Keratinocyte (primary cell): Measurements from ENCODE around the gene XK. TPM values are rescaled to one million over a fixed set of nuclear protein-coding genes. Genes with fewer than 3 reads are reported as not detected.

Experiments
- DNase-seq: peaks from one replicate; pipeline ENCODE4 v3.0.0-alpha.2; 2011; ENCODE audit warnings: low read depth, missing footprints, low spot score
- FAIRE-seq: peaks from 2 replicates; lab custom pipeline; 2011; peaks lifted over from hg19 to GRCh38; lab: Jason Lieb, UNC
- H2AFZ ChIP-seq: 2 replicates; pipeline ENCODE4 v1.6.0; 2012; ENCODE audit warnings: low read length, control low read depth, inconsistent platforms; ENCODE audit not compliant: control insufficient read depth
- H3K27ac ChIP-seq: 2 replicates; pipeline ENCODE4 v1.5.1; 2011; ENCODE audit warnings: low read length; ENCODE audit not compliant: control insufficient read depth, insufficient read depth
- H3K27me3 ChIP-seq: 3 replicates; pipeline ENCODE4 v1.6.0; 2011; ENCODE audit warnings: low read length; ENCODE audit not compliant: control insufficient read depth, insufficient read depth; ENCODE audit errors: extremely low read depth
- H3K36me3 ChIP-seq, 2 experiments: 2 replicates in 1 of 2; 3 replicates in 1 of 2; pipeline ENCODE4 v1.5.1; 2011; ENCODE audit warnings: low read length in 2 of 2, mild to moderate bottlenecking in 1 of 2; ENCODE audit not compliant: control insufficient read depth in 2 of 2, insufficient read depth in 2 of 2; ENCODE audit errors: extremely low read depth in 1 of 2
- H3K4me1 ChIP-seq: 3 replicates; pipeline ENCODE4 v1.5.1; 2011; ENCODE audit warnings: low read length; ENCODE audit not compliant: control insufficient read depth, insufficient read depth; ENCODE audit errors: extremely low read depth
- H3K4me2 ChIP-seq: 3 replicates; pipeline ENCODE4 v1.6.0; 2011; ENCODE audit warnings: low read depth, low read length; ENCODE audit not compliant: control insufficient read depth, insufficient read depth; ENCODE audit errors: extremely low read depth
- H3K4me3 ChIP-seq, 3 experiments: fragments of 200-600 bp in 1 of 3; sonication (generic) in 1 of 3; 2 replicates in 2 of 3; 3 replicates in 1 of 3; pipeline ENCODE4 v1.5.1; 2011 to 2016; ENCODE audit warnings: low read length in 3 of 3, mild to moderate bottlenecking in 3 of 3, control low read depth in 2 of 3, inconsistent platforms in 1 of 3, low read depth in 1 of 3, mixed read lengths in 1 of 3, mixed run types in 1 of 3, moderate library complexity in 1 of 3; ENCODE audit not compliant: control insufficient read depth in 2 of 3, insufficient read depth in 2 of 3; ENCODE audit errors: extremely low read depth in 1 of 3
- H3K79me2 ChIP-seq: 2 replicates; pipeline ENCODE4 v1.6.0; 2012; ENCODE audit warnings: low read length; ENCODE audit not compliant: control insufficient read depth, insufficient read depth
- H3K9ac ChIP-seq: 3 replicates; pipeline ENCODE4 v1.6.0; 2011; ENCODE audit warnings: low read length; ENCODE audit not compliant: control insufficient read depth, insufficient read depth; ENCODE audit errors: extremely low read depth
- H3K9me1 ChIP-seq: 3 replicates; pipeline ENCODE4 v1.6.0; 2011; ENCODE audit warnings: low read length; ENCODE audit not compliant: control insufficient read depth, insufficient read depth; ENCODE audit errors: extremely low read depth
- H3K9me3 ChIP-seq: 2 replicates; pipeline ENCODE4 v1.5.1; 2012; ENCODE audit warnings: low read depth, low read length; ENCODE audit not compliant: control insufficient read depth
- H4K20me1 ChIP-seq: 3 replicates; pipeline ENCODE4 v1.6.0; 2011; ENCODE audit warnings: low read length; ENCODE audit not compliant: control insufficient read depth, insufficient read depth; ENCODE audit errors: extremely low read depth
- CTCF ChIP-seq, 3 experiments: IDR thresholded peaks in 1 of 3; conservative IDR thresholded peaks in 1 of 3; optimal IDR thresholded peaks in 1 of 3; 2 replicates in 2 of 3; 3 replicates in 1 of 3; pipeline versions ENCODE3 to v1.5.1; 2011; ENCODE audit warnings: low read length in 3 of 3, mild to moderate bottlenecking in 3 of 3, moderate library complexity in 2 of 3, control low read depth in 1 of 3, inconsistent platforms in 1 of 3; ENCODE audit not compliant: insufficient read depth in 2 of 3; ENCODE audit errors: extremely low read depth in 1 of 3
- EZH2 ChIP-seq: IDR thresholded peaks from one replicate; pipeline ENCODE4 v1.6.1; 2012; ENCODE audit warnings: inconsistent platforms, mild to moderate bottlenecking, low read length, moderate library complexity
- dilution Hi-C: fragments of 300-500 bp; cut with MboI; formaldehyde crosslinking; loops from one replicate; pipeline ENCODE4 v1.7.0; 2020; ENCODE audit warnings: low sequenced_read_pairs; ENCODE audit not compliant: extremely low pct_ligation_motif_present
- polyA minus RNA-seq, 3 experiments: library from RNA; depleted of rRNA, polyadenylated mRNA; stranded (reverse); fragments of >200 nt; gene quantifications; 1 replicate in 1 of 3; 2 replicates in 1 of 3; 3 replicates in 1 of 3; pipeline ENCODE4 v1.2.3, GENCODE V29; 2011
- polyA plus RNA-seq, 5 experiments: library from polyadenylated mRNA; depleted of rRNA in 3 of 5; stranded (reverse) in 3 of 5; stranded (forward) in 1 of 5; unstranded in 1 of 5; fragments of >200 nt; gene quantifications; 1 replicate in 1 of 5; 2 replicates in 3 of 5; 3 replicates in 1 of 5; pipeline versions ENCODE4 v1.2.1 to v1.2.3, GENCODE V29; 2011 to 2012; ENCODE audit warnings: missing spikeins in 2 of 5, low read depth in 1 of 5, low replicate concordance in 1 of 5

Gene XK
- polyA plus RNA-seq (0.09 to 0.17 TPM (median 0.16 TPM) in 3 replicates), polyA minus RNA-seq (0.03 to 0.39 TPM (median 0.29 TPM) in 3 replicates)
- polyA plus RNA-seq (2011; ENCODE audit: low read depth) = 0.05 TPM
- 0.08 and 0.11 TPM in 2 replicates for polyA plus RNA-seq (2011; cell fraction: cytosol; rRNA removed)
- polyA plus RNA-seq (2011; cell fraction: nucleus; rRNA removed) = 0.13 and 0.22 TPM in 2 replicates
- 0.13 and 0.14 TPM in 2 replicates for polyA plus RNA-seq (2012; ENCODE audit: low replicate concordance)
- 0.58 TPM for polyA minus RNA-seq (2011; cell fraction: cytosol; rRNA and poly(A)+ RNA removed)
- polyA minus RNA-seq (2011; cell fraction: nucleus; rRNA and poly(A)+ RNA removed) = 0.21 and 0.39 TPM in 2 replicates

GRCh38 chrX:37685381-37686359 lies at the start of gene XK:
XK (plus strand) TSS chrX:37685791; CDS start chrX:37685962, 171 bp downstream.
- Histone ChIP-seq H3K4me3 (peak within 1 kb of the TSS; percentile 22 to 43 (median 42)), H4K20me1 (no peaks in the 10 kb centered on the region), H3K79me2 (no peaks in the 10 kb centered on the region), H3K36me3 (no peaks in the 10 kb centered on the region), H3K4me1 (no peaks in the 10 kb centered on the region), H3K4me2 (peak within 1 kb of the TSS; percentile 64), H3K27me3 (no peaks in the 10 kb centered on the region), H3K9me1 (no peaks in the 10 kb centered on the region), H3K9ac (peak within 1 kb of the TSS; percentile 22), H2AFZ (peak within 1 kb of the TSS; percentile 69), H3K9me3 (no peaks in the 10 kb centered on the region), H3K27ac (no peak within 1 kb of the TSS)
- FAIRE-seq (no peak), DNase-seq (no peak)
- TF ChIP-seq CTCF (optimal IDR thresholded peaks at IDR 0.05 in 1 of 3, IDR thresholded peaks at IDR 0.05 in 1 of 3, conservative IDR thresholded peaks at IDR 0.05 in 1 of 3; ENCODE audit: extremely low read depth in 1 of 3, insufficient read depth in 2 of 3, low read length in 3 of 3) = no peak
- TF ChIP-seq EZH2 = no peak
- dilution Hi-C loops = no loop called here

- TF ChIP-seq CTCF (optimal IDR thresholded peaks at IDR 0.05 in 1 of 3, IDR thresholded peaks at IDR 0.05 in 1 of 3, conservative IDR thresholded peaks at IDR 0.05 in 1 of 3; ENCODE audit: extremely low read depth in 1 of 3, insufficient read depth in 2 of 3, low read length in 3 of 3) (no peak), EZH2 (no peak)
- H3K27me3 ChIP-seq = no peaks in the 10 kb centered on the region
- no peak overlapping the region for H3K4me3 ChIP-seq
- no peaks in the 10 kb centered on the region for H4K20me1 ChIP-seq
- no peaks in the 10 kb centered on the region for H3K4me1 ChIP-seq
- no peaks in the 10 kb centered on the region for H3K79me2 ChIP-seq
- FAIRE-seq = no peak
- no peak overlapping the region for H3K27ac ChIP-seq
- no peaks in the 10 kb centered on the region for H3K9me3 ChIP-seq
- DNase-seq = no peak
- H3K9me1 ChIP-seq = no peaks in the 10 kb centered on the region
- no peak overlapping the region for H3K4me2 ChIP-seq
- no peak overlapping the region for H2AFZ ChIP-seq
- dilution Hi-C loops = no loop called here
- no peak overlapping the region for H3K9ac ChIP-seq
- no peaks in the 10 kb centered on the region for H3K36me3 ChIP-seq
Observed at GRCh38 chrX:37638047-37638446, 47.5 kb upstream of the XK start.
